ENCODE results near the gene LNX1.

- no peak for TF ChIP-seq CTCF (IDR thresholded peaks at IDR 0.05)
- no peak for TF ChIP-seq POLR2A (IDR thresholded peaks at IDR 0.05)
These were observed 34.6 kb downstream of the LNX1 start for GRCh38 chr4:53556651-53557050.
